ENCODE data around the gene RNF180. TPM values are rescaled to one million over a fixed set of nuclear protein-coding genes. Genes with fewer than 3 reads are reported as not detected.

The RNF180 gene
- total and polyA plus RNA-seq, 10 of the 15 experiments (the other 5 are each of a cell fraction or from before 2014, with no cell fraction given): 0.16 to 1.2 (median 0.73) TPM

DNA sequence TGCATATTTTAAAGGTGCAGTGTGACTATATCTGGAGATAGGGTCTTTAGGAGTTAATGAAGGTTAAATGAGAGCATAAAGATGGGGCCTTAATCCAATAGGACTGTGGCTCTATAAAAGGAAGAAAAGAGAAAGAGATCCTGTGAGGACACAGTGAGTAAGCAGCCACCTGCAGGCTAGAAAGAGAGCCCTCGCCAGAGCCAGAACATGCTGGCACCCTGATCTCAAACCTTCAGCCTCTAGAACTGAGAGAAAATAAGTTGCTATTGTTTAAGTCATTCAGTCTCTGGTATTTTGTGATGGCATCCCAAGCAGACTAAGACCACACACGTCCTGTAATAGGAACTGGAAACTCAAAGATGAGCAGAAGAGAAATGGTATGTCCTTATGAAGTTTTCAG, 41.0 kb downstream of the RNF180 start:
- in situ Hi-C loops (cut with MboI) (loop anchor here (5.0 kb wide), 1 partner anchor 54 kb away; no protein-coding TSS in a partner anchor), intact Hi-C loops (cut with micrococcal nuclease; ENCODE audit: unreplicated experiment) (loop anchor here (5.0 kb wide), 1 partner anchor 804 kb away; no protein-coding TSS in a partner anchor)
- ChIA-PET SMC1A (ENCODE audit: uncharacterized antibody, unreplicated experiment) (interaction anchor here (0.6 to 6.2 kb wide), 9 partner anchors 16 to 406 kb away, joined by 3 to 115 read pairs (median 11); no protein-coding TSS in a partner anchor), POLR2A (no interaction called here), RAD21 (ENCODE audit: unreplicated experiment) (interaction anchor here (0.8 to 5.1 kb wide), 10 partner anchors 9 to 59 kb away, joined by 3 to 99 read pairs (median 4); no protein-coding TSS in a partner anchor), CTCF (interaction anchor here (1.0 to 6.1 kb wide), 5 partner anchors 26 to 405 kb away, joined by 4 to 120 read pairs (median 14); no protein-coding TSS in a partner anchor)
- Histone ChIP-seq H3K27me3 (replicated peaks in 1 of 2; ENCODE audit: control insufficient read depth in 2 of 2, insufficient read depth in 2 of 2, low read length in 1 of 2) (no peaks in the 10 kb centered on the region), H3K27ac (ENCODE audit: control insufficient read depth, insufficient read depth) (no peak overlapping the region), H3K4me3 (no peak overlapping the region), H4K20me1 (ENCODE audit: control insufficient read depth, insufficient read depth) (no peaks in the 10 kb centered on the region), H2AFZ (ENCODE audit: control insufficient read depth, low read depth, low read length) (no peak overlapping the region), H3K9ac (ENCODE audit: control insufficient read depth, insufficient read depth, low read length) (no peak overlapping the region), H3K4me1 (ENCODE audit: control insufficient read depth, insufficient read depth, low read length) (no peaks in the 10 kb centered on the region), H3K4me2 (ENCODE audit: control insufficient read depth, insufficient read depth) (no peak overlapping the region), H3K79me2 (ENCODE audit: control insufficient read depth, insufficient read depth, low read length) (no peaks in the 10 kb centered on the region), H3K36me3 (ENCODE audit: control insufficient read depth in 2 of 2, insufficient read depth in 2 of 2, low read length in 1 of 2) (no peaks in the 10 kb centered on the region), H3K9me3 (replicated peaks; ENCODE audit: control insufficient read depth, insufficient read depth, low read length) (no peaks in the 10 kb centered on the region)
- DNase-seq (ENCODE audit: low read depth, low spot score): no peak
- peak; percentile 66 for ATAC-seq
- no TSS peak for BruUV-seq (replicated peaks)
- TF ChIP-seq BCL11A (IDR thresholded peaks at IDR 0.05; ENCODE audit: low read depth, low read length) (no peak), BACH1 (IDR thresholded peaks at IDR 0.05; ENCODE audit: borderline replicate concordance) (no peak), RBBP5 (conservative IDR thresholded peaks at IDR 0.05) (no peak), TCF12 (IDR thresholded peaks at IDR 0.05; ENCODE audit: low read depth, low read length) (no peak), USF1 (IDR thresholded peaks at IDR 0.05; ENCODE audit: borderline replicate concordance, extremely low read length, insufficient read depth, low read depth, low read length) (no peak), ZNF217 (IDR thresholded peaks at IDR 0.05) (no peak), PKNOX1 (IDR thresholded peaks at IDR 0.05) (no peak), JUND (IDR thresholded peaks at IDR 0.05; ENCODE audit: low read depth, low read length) (no peak), BHLHE40 (IDR thresholded peaks at IDR 0.05; ENCODE audit: borderline replicate concordance in 1 of 2, low read depth in 2 of 2, low read length in 1 of 2) (no peak), CBX5 (IDR thresholded peaks at IDR 0.05; ENCODE audit: low read depth) (no peak), POLR2AphosphoS5 (IDR thresholded peaks at IDR 0.05; ENCODE audit: low read length) (no peak), KDM1A (IDR thresholded peaks at IDR 0.05; ENCODE audit: borderline replicate concordance) (no peak), E2F8 (IDR thresholded peaks at IDR 0.05; ENCODE audit: low read depth, partially characterized antibody) (no peak), SUPT20H (IDR thresholded peaks at IDR 0.05; ENCODE audit: borderline replicate concordance, control insufficient read depth, low read depth, low read length) (no peak), CREM (IDR thresholded peaks at IDR 0.05; ENCODE audit: low read depth) (no peak), SMC3 (IDR thresholded peaks at IDR 0.05; ENCODE audit: borderline replicate concordance, low read length) (no peak)
- TF ChIP-seq, protein P1, sequence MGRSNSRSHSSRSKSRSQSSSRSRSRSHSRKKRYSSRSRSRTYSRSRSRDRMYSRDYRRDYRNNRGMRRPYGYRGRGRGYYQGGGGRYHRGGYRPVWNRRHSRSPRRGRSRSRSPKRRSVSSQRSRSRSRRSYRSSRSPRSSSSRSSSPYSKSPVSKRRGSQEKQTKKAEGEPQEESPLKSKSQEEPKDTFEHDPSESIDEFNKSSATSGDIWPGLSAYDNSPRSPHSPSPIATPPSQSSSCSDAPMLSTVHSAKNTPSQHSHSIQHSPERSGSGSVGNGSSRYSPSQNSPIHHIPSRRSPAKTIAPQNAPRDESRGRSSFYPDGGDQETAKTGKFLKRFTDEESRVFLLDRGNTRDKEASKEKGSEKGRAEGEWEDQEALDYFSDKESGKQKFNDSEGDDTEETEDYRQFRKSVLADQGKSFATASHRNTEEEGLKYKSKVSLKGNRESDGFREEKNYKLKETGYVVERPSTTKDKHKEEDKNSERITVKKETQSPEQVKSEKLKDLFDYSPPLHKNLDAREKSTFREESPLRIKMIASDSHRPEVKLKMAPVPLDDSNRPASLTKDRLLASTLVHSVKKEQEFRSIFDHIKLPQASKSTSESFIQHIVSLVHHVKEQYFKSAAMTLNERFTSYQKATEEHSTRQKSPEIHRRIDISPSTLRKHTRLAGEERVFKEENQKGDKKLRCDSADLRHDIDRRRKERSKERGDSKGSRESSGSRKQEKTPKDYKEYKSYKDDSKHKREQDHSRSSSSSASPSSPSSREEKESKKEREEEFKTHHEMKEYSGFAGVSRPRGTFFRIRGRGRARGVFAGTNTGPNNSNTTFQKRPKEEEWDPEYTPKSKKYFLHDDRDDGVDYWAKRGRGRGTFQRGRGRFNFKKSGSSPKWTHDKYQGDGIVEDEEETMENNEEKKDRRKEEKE (IDR thresholded peaks at IDR 0.05): no peak
- no peak for FAIRE-seq
- WGBS (ENCODE audit: insufficient coverage, insufficient replicate concordance, low lambda C conversion rate, missing lambda C conversion rate): 0% methylated on average over 2 of the region's 2 CpGs
